Regular cardiac myocyte (primary cell): ENCODE measurements around the gene PIAS4. TPM values are rescaled to one million over a fixed set of nuclear protein-coding genes. Genes with fewer than 3 reads are reported as not detected.

Experiments
- total RNA-seq: library from RNA; depleted of rRNA; stranded (reverse); fragments of >200 nt; gene quantifications from 2 replicates; pipeline ENCODE4 v1.2.3, GENCODE V29; 2014

Gene PIAS4
- total RNA-seq = 11.6 and 13.8 TPM in 2 replicates

GRCh38 chr19:4007021-4007835 is at the start of gene PIAS4:
PIAS4 (plus strand) TSS chr19:4007736; CDS start chr19:4007761, 25 bp downstream.

DNA sequence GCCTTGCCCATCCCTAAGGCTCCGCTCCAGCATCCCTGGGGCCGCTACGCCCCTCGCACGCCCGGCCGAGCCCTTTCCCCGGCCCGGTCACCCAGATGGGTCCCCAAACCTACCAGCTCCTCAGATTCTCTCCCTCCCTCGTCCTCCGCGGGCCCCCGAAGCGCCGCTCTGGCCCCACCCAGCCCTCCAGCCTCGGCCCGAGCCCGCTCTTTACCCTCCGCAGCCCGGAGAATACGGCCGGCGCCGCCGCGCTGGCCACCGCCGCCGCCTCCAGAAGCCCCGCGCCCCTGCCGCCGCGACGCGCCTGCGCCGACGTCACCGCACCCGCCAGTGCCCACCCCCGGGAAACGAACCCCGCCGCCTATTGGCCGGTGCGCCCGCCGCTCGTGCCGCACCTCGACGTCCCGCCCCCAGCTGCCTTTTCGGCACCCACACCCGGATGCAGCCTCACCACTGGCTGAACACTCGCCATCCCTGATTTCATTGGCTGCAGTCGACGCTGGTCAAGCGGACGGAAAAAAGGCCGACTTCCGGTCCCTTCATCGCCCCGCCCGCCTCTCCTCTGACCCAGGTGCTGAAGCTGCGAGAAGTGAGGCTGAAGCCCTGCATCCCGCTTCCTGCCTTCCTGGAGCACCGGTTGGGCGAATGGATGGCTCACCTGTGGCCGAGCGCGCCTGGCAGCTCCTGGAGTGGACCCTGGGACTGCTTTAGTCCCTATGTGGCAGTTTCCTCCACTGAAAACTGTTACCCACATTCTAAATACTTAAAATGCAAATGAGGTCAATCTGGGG is 36.5 kb upstream of the PIAS4 start, which contains the start of gene DAPK3:
Gene DAPK3, minus strand, starts transcription at position 292 of the 791 bp plus-strand sequence. CDS start 1,364 bp downstream, outside the sequence.

GRCh38 chr19:3984908-3985642 is 22.5 kb upstream of the PIAS4 start, which contains the start of gene EEF2:
EEF2 (minus strand) TSS chr19:3985463; CDS start chr19:3985380, 83 bp downstream.

GRCh38 chr19:4066682-4067395 is 59.3 kb downstream of the PIAS4 start, which contains the start of gene ZBTB7A:
ZBTB7A (minus strand) TSS chr19:4066899; CDS start chr19:4055232, 11,667 bp downstream.

Other genes starting within 250 kb of the PIAS4 start
- 21.9 and 25.7 TPM in 2 replicates for gene APBA3, start 246.0 kb upstream of the PIAS4 start, total RNA-seq
- gene MRPL54, start 245.1 kb upstream of the PIAS4 start, total RNA-seq = 34.4 and 49.7 TPM in 2 replicates
- not detected in 2 replicates for gene RAX2, start 235.5 kb upstream of the PIAS4 start, total RNA-seq
- gene MATK, start 221.4 kb upstream of the PIAS4 start, total RNA-seq = under 0.01 TPM in 1 of 2 replicates, not detected in the other
- 0.19 TPM in 1 of 2 replicates, not detected in the other for gene ZFR2, start 138.7 kb upstream of the PIAS4 start, total RNA-seq
- gene ATCAY, start 127.1 kb upstream of the PIAS4 start, total RNA-seq = not detected in 2 replicates
- gene NMRK2, start 74.7 kb upstream of the PIAS4 start, total RNA-seq = not detected in 2 replicates
- gene DAPK3, start 36.6 kb upstream of the PIAS4 start, total RNA-seq = 83.4 and 153 TPM in 2 replicates
- 2,462 and 3,206 TPM in 2 replicates for gene EEF2, start 22.3 kb upstream of the PIAS4 start, total RNA-seq
- gene ZBTB7A, start 59.2 kb downstream of the PIAS4 start, total RNA-seq = 15.8 and 19.7 TPM in 2 replicates
- 98.9 and 112 TPM in 2 replicates for gene MAP2K2, start 116.4 kb downstream of the PIAS4 start, total RNA-seq
- gene CREB3L3, start 145.9 kb downstream of the PIAS4 start, total RNA-seq = not detected in 2 replicates
- gene SIRT6, start 174.8 kb downstream of the PIAS4 start, total RNA-seq = 9.0 and 16.3 TPM in 2 replicates
- 1.2 and 2.3 TPM in 2 replicates for gene ANKRD24, start 175.0 kb downstream of the PIAS4 start, total RNA-seq
- 0.19 and 0.28 TPM in 2 replicates for gene EBI3, start 221.8 kb downstream of the PIAS4 start, total RNA-seq
- 9.0 and 16.1 TPM in 2 replicates for gene YJU2, start 239.3 kb downstream of the PIAS4 start, total RNA-seq